Memory B cell (primary cell): ENCODE data around the gene SPTBN2.

ENCODE experiments used
- ATAC-seq: fragments of 150-1000 bp; cut with Tn5 transposase; 2 replicates; pipeline ENCODE4 v1.10.0; 2021; ENCODE audit warnings: low read depth, mild to moderate bottlenecking, moderate library complexity
- DNase-seq, 2 donors: peaks; one replicate each; pipeline ENCODE4 v3.0.0; 2022; ENCODE audit warnings: low spot score in 2 of 2
- H3K27ac Mint-ChIP-seq: one replicate; pipeline ENCODE4 v1.8.0; 2022; ENCODE audit warnings: mild to moderate bottlenecking, moderate library complexity, mixed read lengths
- H3K27me3 Mint-ChIP-seq: one replicate; pipeline ENCODE4 v1.8.0; 2022; ENCODE audit warnings: mixed read lengths
- H3K36me3 Mint-ChIP-seq: one replicate; pipeline ENCODE4 v1.8.0; 2022; ENCODE audit warnings: mild to moderate bottlenecking, mixed read lengths
- H3K4me1 Mint-ChIP-seq: one replicate; pipeline ENCODE4 v1.8.0; 2022; ENCODE audit warnings: mixed read lengths
- H3K4me3 Mint-ChIP-seq: one replicate; pipeline ENCODE4 v1.8.0; 2022; ENCODE audit warnings: mild to moderate bottlenecking, moderate library complexity, mixed read lengths
- H3K9me3 Mint-ChIP-seq: one replicate; pipeline ENCODE4 v1.8.0; 2022; ENCODE audit warnings: mixed read lengths

SPTBN2 gene

DNA sequence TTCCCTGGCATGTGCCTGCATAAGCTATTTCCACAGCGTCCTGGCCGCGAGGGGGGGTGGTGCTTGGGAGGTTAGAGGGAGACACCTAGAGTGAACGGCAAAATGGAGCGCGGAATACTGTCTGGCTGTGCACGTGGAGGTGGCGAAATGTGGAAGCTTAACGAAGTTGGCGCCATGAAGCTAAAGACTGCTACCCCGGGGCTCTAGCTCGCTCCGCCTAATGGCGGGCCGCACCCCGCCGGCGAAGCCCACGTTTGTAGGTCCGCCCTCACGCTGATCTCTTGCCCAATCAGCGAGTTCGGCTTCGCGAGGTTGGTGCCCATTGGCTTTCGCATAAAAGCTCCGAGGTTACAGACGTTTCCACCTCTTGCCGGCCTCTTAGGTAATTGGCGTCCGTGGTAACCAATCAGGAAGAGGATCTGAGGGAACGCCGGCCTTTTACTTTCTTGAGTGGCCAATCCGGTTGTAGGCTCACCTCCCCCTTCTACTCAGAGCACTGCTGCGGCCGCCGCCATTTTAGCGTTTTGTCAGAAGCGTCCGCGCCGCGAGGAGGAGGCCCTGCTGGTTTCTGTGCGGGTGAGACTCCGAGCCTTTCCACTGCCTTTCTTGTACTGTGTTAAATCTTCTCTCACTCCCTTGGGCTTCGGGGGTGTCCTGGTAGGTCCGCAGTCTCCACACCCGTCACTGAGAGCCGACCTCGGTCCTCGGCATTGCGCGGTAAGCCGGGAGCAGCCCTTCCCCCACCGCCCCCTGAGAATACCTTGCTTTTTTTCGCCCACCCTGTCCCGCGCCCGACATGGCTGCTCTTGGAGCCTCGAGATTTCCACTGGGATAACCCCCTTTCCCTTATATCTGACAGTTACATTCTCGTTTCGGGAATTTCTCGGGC lies 90.6 kb downstream of the SPTBN2 start, which contains the start of gene RBM4:
Gene RBM4 (plus strand): TSS at position 527 of the 889 bp plus-strand sequence. CDS start 1,009 bp downstream, outside the sequence.
- peaks cover 26% of the 10 kb centered on the region for H3K36me3 Mint-ChIP-seq
- peak within 1 kb of the TSS; percentile 97 for H3K4me3 Mint-ChIP-seq
- DNase-seq = peak; percentile 81 to 94
- H3K27me3 Mint-ChIP-seq = no peaks in the 10 kb centered on the region
- peak within 1 kb of the TSS; percentile 94 for H3K27ac Mint-ChIP-seq
- ATAC-seq = peak; percentile 87
- H3K9me3 Mint-ChIP-seq = no peaks in the 10 kb centered on the region
- H3K4me1 Mint-ChIP-seq = peaks cover 51% of the 10 kb centered on the region

DNA sequence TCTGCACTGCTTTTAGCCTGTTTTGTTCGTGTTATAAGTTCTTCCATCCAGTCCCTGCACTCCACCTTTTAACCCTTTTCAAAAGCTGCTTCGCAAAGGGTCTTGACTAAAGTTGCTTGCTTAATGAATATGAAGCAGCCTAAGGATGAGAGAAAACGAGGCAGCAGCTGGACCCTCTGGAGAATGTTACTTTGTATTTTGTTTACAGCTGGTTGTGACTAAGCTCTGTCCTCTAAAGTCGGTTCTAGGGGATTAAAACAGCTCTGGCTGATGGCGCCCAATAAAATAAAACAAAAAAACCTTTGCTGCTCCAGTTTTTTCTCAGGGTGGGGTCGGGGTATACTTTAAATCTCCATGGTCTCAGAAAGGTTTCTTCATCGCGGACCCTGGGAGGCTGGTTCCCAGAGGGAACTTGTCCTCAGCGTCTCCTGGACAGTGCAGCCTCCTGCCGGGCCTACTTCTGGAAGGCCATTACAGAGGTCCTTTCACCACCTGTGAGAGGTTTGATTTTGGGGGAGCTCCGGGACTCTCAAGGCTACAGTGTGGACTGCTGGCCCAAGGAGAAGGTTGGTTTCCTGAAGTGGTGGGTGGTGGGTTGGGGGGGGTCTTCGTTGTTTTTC lies 91.3 kb downstream of the SPTBN2 start:
- no peaks in the 10 kb centered on the region for H3K27me3 Mint-ChIP-seq
- H3K4me1 Mint-ChIP-seq = peaks cover 44% of the 10 kb centered on the region
- H3K9me3 Mint-ChIP-seq = no peaks in the 10 kb centered on the region
- DNase-seq (no peak), ATAC-seq (no peak)
- H3K36me3 Mint-ChIP-seq = peaks cover 19% of the 10 kb centered on the region
- H3K4me3 Mint-ChIP-seq = peak overlapping the region; percentile 97
- H3K27ac Mint-ChIP-seq = peak overlapping the region; percentile 94

DNA sequence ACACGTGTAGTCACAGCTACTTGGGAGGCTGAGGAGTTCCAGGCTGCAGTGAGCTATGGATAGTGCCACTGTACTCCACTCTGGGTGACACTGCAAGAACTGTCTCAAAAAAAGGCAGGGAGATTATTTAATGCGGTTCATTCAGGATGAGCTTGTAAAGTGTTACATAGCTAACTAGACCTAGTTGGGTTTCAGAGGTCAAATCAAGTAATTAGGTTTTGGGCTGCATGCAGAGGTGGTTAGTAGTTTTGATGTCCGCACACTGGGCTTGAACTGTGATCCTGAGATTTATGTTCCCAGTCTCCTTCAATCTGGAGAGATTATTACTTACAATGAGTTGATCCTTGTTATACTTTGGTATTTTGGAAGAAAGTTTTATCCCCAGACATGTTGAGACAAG lies 92.6 kb downstream of the SPTBN2 start:
- Mint-ChIP-seq H3K27ac (no peak overlapping the region), H3K9me3 (no peaks in the 10 kb centered on the region), H3K27me3 (no peaks in the 10 kb centered on the region), H3K4me3 (no peak overlapping the region), H3K4me1 (peaks cover 43% of the 10 kb centered on the region), H3K36me3 (peaks cover 12% of the 10 kb centered on the region)
- ATAC-seq (no peak), DNase-seq (no peak)
